GM12864 (cell line): ENCODE results near the gene MCTP1.

Experiments used
- DNase-seq: peaks from one replicate; pipeline ENCODE4 v3.0.0-alpha.2; 2011; ENCODE audit warnings: low read depth
- H3K4me3 ChIP-seq: 2 replicates; pipeline ENCODE4 v1.5.1; 2011; ENCODE audit warnings: mild to moderate bottlenecking, low read depth, low read length, control low read depth
- TF ChIP-seq, protein P1 (sequence below): IDR thresholded peaks from 2 replicates; pipeline ENCODE4 v1.5.1; 2011; ENCODE audit warnings: low read depth, mild to moderate bottlenecking, moderate library complexity, low read length, control low read depth, inconsistent platforms; ENCODE audit errors: missing control alignments

The MCTP1 gene

GRCh38 chr5:95107138-95107537 lies 177.8 kb downstream of the MCTP1 start:
- TF ChIP-seq, protein P1, sequence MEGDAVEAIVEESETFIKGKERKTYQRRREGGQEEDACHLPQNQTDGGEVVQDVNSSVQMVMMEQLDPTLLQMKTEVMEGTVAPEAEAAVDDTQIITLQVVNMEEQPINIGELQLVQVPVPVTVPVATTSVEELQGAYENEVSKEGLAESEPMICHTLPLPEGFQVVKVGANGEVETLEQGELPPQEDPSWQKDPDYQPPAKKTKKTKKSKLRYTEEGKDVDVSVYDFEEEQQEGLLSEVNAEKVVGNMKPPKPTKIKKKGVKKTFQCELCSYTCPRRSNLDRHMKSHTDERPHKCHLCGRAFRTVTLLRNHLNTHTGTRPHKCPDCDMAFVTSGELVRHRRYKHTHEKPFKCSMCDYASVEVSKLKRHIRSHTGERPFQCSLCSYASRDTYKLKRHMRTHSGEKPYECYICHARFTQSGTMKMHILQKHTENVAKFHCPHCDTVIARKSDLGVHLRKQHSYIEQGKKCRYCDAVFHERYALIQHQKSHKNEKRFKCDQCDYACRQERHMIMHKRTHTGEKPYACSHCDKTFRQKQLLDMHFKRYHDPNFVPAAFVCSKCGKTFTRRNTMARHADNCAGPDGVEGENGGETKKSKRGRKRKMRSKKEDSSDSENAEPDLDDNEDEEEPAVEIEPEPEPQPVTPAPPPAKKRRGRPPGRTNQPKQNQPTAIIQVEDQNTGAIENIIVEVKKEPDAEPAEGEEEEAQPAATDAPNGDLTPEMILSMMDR: no peak
- no peak for DNase-seq
- no peak overlapping the region for H3K4me3 ChIP-seq

- TF ChIP-seq, protein P1: no peak
- DNase-seq: no peak
- H3K4me3 ChIP-seq: no peak overlapping the region
Observed at GRCh38 chr5:95105638-95106037, 179.3 kb downstream of the MCTP1 start.

DNA sequence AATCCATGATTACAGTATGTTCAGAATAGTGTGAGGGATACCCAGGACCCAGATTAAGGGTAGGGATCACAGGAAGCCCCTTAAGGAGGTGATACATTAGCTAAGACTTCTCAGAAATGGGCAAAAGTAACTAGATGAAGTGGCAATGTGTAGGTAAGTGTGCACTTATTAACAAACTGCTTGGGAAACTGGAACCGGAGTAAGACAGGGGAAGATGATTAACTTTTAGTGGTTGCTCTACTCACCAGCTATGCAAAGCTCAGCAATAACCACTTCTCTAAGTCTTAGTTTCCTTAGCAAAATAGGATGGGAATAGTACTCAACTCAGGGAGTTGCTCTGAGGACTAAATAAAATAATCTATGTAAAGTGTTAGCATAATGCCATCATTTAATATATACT lies 182.2 kb downstream of the MCTP1 start:
- no peak overlapping the region for H3K4me3 ChIP-seq
- TF ChIP-seq, protein P1: no peak
- no peak for DNase-seq

- no peak overlapping the region for H3K4me3 ChIP-seq
- no peak for DNase-seq
- TF ChIP-seq, protein P1: no peak
Observed at GRCh38 chr5:95102080-95102479, 182.8 kb downstream of the MCTP1 start.

GRCh38 chr5:95100551-95100950 lies 184.3 kb downstream of the MCTP1 start:
- no peak for DNase-seq
- TF ChIP-seq, protein P1: no peak
- no peak overlapping the region for H3K4me3 ChIP-seq

DNA sequence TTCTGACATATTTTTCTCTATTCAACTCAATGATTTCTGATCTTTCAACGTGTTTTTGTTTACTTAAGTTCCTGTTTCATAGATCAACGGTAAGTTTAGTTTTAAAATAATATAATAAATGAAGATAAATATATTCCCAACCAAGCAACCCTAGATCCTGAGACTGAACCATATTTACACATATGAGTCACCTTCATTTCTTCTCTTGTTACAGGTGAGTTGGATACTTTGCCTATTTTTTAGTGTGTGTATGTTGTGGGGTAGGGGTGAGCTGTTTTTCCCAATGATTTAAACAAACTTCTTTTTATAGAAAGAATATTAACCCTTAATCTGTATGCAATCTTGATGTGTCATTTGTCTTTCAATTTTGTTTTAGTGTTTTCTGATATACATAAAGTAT lies 186.9 kb downstream of the MCTP1 start:
- no peak overlapping the region for H3K4me3 ChIP-seq
- DNase-seq: no peak
- TF ChIP-seq, protein P1: no peak

GRCh38 chr5:95093211-95093610 lies 191.7 kb downstream of the MCTP1 start:
- TF ChIP-seq, protein P1: no peak
- no peak for DNase-seq
- H3K4me3 ChIP-seq: no peak overlapping the region
